Upper lobe of right lung (tissue), 1 donor: ENCODE data around the gene COPS7B. TPM values are rescaled to one million over a fixed set of nuclear protein-coding genes. Genes with fewer than 3 reads are reported as not detected.

Source experiments
- ATAC-seq: fragments of 200-7000 bp; cut with Tn5 transposase; one replicate; pipeline ENCODE4 v1.9.1; 2020; ENCODE audit warnings: mild to moderate bottlenecking, moderate library complexity
- DNase-seq: peaks from one replicate; pipeline ENCODE4 v3.0.0-alpha.2; 2020
- H3K27ac ChIP-seq: fragments of 200-600 bp; one replicate; pipeline ENCODE4 v1.8.0; 2022
- H3K27me3 ChIP-seq: fragments of 200-600 bp; one replicate; pipeline ENCODE4 v1.8.0; 2022; ENCODE audit warnings: mild to moderate bottlenecking
- H3K36me3 ChIP-seq: fragments of 200-600 bp; one replicate; pipeline ENCODE4 v1.8.0; 2022
- H3K4me1 ChIP-seq: fragments of 200-600 bp; one replicate; pipeline ENCODE4 v1.8.0; 2022
- H3K4me3 ChIP-seq: fragments of 200-600 bp; one replicate; pipeline ENCODE4 v1.8.0; 2022; ENCODE audit warnings: mild to moderate bottlenecking
- H3K9me3 ChIP-seq: fragments of 200-600 bp; one replicate; pipeline ENCODE4 v1.8.0; 2022
- CTCF ChIP-seq: fragments of 200-600 bp; IDR thresholded peaks from one replicate; pipeline ENCODE4 v1.8.0; 2022; ENCODE audit warnings: antibody characterized with exemption
- intact Hi-C: fragments of 100-400 bp; cut with DNase I; formaldehyde crosslinking; loops from one replicate; pipeline ENCODE4 v1.11.0; 2022
- total RNA-seq: library from RNA; stranded (reverse); fragmentation: NEBNext Ultra II Directional; extraction: Animal tissue kit (Norgen Biotek cat#: 25700); gene quantifications from one replicate; pipeline ENCODE4 v1.2.1, GENCODE V29; 2021
- donor health status: DM: no; HTN: yes; CAD: no; lungs with severe emphysema.

Gene COPS7B
- total RNA-seq, 1 donor from 2014 or later: 34.8 TPM

GRCh38 chr2:231751042-231751815 lies 35.0 kb upstream of the COPS7B start:
- DNase-seq: no peak
- H3K27me3 ChIP-seq: no peaks in the 10 kb centered on the region

GRCh38 chr2:231752061-231752460 lies 34.2 kb upstream of the COPS7B start:
- Histone ChIP-seq H3K36me3 (no peaks in the 10 kb centered on the region), H3K27ac (no peak overlapping the region), H3K4me3 (no peak overlapping the region), H3K9me3 (no peaks in the 10 kb centered on the region), H3K4me1 (no peaks in the 10 kb centered on the region), H3K27me3 (no peaks in the 10 kb centered on the region)
- intact Hi-C loops: no loop called here
- no peak for TF ChIP-seq CTCF
- ATAC-seq (no peak), DNase-seq (no peak)

More at GRCh38 chr2:231751042-231751815, 35.0 kb upstream of the COPS7B start:
- no peaks in the 10 kb centered on the region for H3K9me3 ChIP-seq
- intact Hi-C loops: no loop called here
- H3K36me3 ChIP-seq: no peaks in the 10 kb centered on the region
- ATAC-seq: no peak
- no peaks in the 10 kb centered on the region for H3K4me1 ChIP-seq
- H3K4me3 ChIP-seq: no peak overlapping the region
- no peak for TF ChIP-seq CTCF
- no peak overlapping the region for H3K27ac ChIP-seq

GRCh38 chr2:231761735-231762134 lies 24.5 kb upstream of the COPS7B start:
- Histone ChIP-seq H3K27ac (no peak overlapping the region), H3K4me1 (no peaks in the 10 kb centered on the region), H3K27me3 (no peaks in the 10 kb centered on the region), H3K4me3 (no peak overlapping the region), H3K9me3 (no peaks in the 10 kb centered on the region), H3K36me3 (no peaks in the 10 kb centered on the region)
- intact Hi-C loops: no loop called here
- TF ChIP-seq CTCF: no peak
- ATAC-seq (no peak), DNase-seq (no peak)

- DNase-seq: no peak
- Histone ChIP-seq H3K9me3 (no peaks in the 10 kb centered on the region), H3K27ac (no peak overlapping the region), H3K4me1 (no peaks in the 10 kb centered on the region), H3K4me3 (no peak overlapping the region), H3K36me3 (no peaks in the 10 kb centered on the region), H3K27me3 (no peaks in the 10 kb centered on the region)
- no peak for ATAC-seq
- intact Hi-C loops: no loop called here
- TF ChIP-seq CTCF: no peak
Observed at GRCh38 chr2:231764124-231764523, 22.1 kb upstream of the COPS7B start.

GRCh38 chr2:231764760-231765159 lies 21.5 kb upstream of the COPS7B start:
- TF ChIP-seq CTCF: no peak
- intact Hi-C loops: no loop called here

More at GRCh38 chr2:231764760-231765159, 21.5 kb upstream of the COPS7B start:
- Histone ChIP-seq H3K9me3 (no peaks in the 10 kb centered on the region), H3K36me3 (no peaks in the 10 kb centered on the region), H3K4me3 (no peak overlapping the region), H3K27ac (no peak overlapping the region), H3K4me1 (no peaks in the 10 kb centered on the region), H3K27me3 (no peaks in the 10 kb centered on the region)
- ATAC-seq: no peak
- no peak for DNase-seq
